GM13977 (cell line): ENCODE data around the gene FER1L5.
A peak's percentile ranks its signal among the peaks of the same experiment; 100 is the strongest.

Experiments
- DNase-seq: peaks from one replicate; pipeline ENCODE4 v3.0.0; 2012; ENCODE audit warnings: low spot score
- CTCF ChIP-seq: IDR thresholded peaks from 2 replicates; pipeline ENCODE4 v1.5.1; 2012; ENCODE audit warnings: mild to moderate bottlenecking, control low read depth; ENCODE audit not compliant: insufficient read depth; ENCODE audit errors: extremely low read depth, missing control alignments
- in situ Hi-C: fragments of 300-500 bp; cut with MboI; formaldehyde crosslinking; loops from one replicate; pipeline ENCODE4 v1.12.0; 2022; ENCODE audit warnings: low sequenced_read_pairs, low pct_unique_long_range_greater_than_20kb, mixed read lengths, inconsistent platforms; ENCODE audit not compliant: unreplicated experiment

FER1L5 gene

DNA sequence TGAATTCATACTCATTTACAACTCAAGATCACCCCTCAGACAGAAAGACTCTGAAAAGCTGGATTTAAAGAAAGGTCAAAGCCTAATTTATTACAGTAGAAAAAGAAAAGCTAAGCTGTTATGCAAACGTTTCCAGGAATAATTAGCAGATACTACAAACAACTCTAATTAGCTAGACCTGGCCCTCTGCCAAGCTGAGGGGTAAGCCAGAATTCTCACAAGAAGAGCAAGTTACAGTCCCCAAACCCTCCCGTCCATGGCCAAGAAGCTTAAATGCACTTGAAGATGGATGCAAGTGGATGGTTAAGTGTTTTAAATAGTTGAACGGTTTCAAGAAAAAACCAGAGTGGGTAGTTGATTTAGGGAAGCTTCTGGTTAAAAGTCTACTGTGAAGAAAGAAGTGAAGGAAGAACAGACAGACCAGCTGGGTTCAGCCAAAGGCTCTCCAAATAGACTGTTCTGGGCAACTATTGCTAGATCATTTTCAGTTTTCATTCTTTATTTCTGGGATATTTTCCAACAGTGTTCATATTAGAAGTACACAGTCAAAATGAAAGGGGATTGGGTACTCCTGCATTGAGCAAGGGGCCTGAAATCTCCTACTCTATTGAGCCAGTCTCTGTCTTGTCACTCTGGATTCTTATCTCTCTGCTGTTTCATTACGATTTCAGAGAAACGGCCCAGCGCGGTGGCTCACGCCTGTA is 92.5 kb downstream of the FER1L5 start:
- no peak for TF ChIP-seq CTCF
- no peak for DNase-seq
- in situ Hi-C loops = no loop called here

DNA sequence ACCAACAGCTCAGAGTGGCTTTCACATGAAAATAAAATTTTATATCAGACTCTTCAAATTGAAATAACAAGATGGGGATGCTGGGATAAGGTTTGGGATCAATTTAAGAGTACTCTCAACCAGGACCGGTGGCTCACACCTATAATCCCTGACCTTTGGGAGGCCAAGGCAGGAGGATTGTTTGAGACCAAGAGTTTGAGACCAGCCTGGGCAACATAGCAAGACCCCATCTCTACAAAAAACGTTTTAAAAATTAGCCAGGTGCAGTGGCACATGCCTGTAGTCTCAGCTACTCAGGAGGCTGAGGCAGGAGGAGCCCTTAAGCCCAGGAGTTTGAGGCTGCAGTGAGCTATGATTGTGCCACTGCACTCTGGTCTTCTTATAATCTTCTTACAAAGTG is 94.7 kb downstream of the FER1L5 start:
- no peak for DNase-seq
- TF ChIP-seq CTCF = no peak
- in situ Hi-C loops = no loop called here

DNA sequence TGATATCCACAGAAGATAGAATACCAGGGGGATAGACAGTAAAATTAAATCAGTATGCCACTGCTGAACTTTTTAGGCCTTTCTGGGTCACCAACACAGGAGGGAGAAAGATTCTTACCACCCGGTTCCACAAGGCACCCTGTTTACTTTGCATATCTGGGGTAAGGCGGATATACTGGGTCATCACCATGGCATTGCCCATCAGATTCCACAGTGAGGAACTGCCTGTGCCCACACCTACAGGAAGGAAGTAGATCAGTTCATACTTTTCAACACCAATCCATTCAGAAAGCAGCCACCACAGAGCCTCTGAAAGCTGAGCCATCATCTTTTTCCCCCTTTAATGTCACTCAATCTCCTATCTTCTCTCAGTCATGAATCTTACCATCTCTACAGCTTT is 95.3 kb downstream of the FER1L5 start:
- no peak for TF ChIP-seq CTCF
- DNase-seq = no peak
- in situ Hi-C loops = no loop called here

DNA sequence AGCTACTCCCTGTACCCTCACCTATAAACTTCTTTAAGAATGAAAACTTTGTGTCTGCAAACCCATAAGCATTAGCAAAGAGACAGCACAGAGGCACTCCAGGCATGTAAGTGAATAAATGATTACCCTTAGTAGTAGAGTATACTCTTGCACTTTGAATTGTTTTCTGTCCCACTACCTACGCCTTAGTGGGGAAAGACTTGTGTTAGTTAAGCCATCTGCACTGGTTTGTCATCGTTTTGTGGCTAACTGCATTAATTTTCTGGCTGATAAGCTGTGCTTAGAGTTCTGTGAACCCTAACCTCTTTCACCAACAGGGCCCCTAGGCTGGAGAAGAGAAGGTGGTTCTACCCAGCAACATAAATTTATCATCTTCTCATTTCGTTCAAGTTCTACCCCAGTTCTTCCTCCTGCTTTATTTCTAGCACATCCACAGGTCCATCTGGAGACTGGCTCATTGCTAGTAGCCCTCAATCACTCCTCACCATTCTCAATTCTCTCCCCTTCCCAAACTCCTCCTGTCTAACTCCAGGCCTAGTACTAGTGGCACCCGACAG is 96.6 kb downstream of the FER1L5 start:
- TF ChIP-seq CTCF = no peak

GRCh38 chr2:96739633-96740428 is 97.3 kb downstream of the FER1L5 start, which contains the start of gene LMAN2L:
Gene LMAN2L, minus strand, starts transcription at chr2:96740064. Its CDS starts 24 bp downstream, at chr2:96740040.
- in situ Hi-C loops = no loop called here

More for the DNA sequence above, 96.6 kb downstream of the FER1L5 start:
- no peak for DNase-seq
- in situ Hi-C loops = no loop called here

DNA sequence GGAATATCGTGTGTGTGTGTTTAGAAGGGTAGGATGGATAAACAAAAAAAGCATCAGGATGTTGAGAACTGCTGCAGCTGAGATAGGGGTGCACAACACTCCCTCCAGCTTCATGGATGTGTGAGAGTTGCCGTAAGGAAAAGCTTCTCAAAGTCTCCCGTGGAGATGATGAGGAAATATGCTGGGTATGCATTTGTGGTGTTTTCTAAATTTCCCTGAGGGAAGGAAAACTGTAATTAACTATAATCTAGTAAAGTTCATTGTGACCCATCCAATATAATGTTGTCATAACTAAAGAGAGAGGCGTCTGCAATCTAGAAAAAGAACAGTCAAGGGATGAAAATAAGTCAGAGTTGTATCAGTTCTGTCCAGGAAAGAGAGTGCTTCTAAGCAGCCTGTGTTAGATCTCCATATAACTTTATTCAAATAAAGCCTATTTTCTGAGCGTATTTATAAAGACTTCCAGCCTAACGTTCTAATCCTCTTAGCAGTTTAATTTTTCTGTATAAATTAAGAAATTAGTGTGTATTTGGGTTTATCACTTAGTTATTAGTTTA is 104.6 kb downstream of the FER1L5 start:
- no peak for DNase-seq
- no peak for TF ChIP-seq CTCF
- in situ Hi-C loops = no loop called here

More at GRCh38 chr2:96739633-96740428, 97.3 kb downstream of the FER1L5 start, which contains the start of gene LMAN2L:
- peak; percentile 7 for TF ChIP-seq CTCF
- peak; percentile 93 for DNase-seq
